OCI-LY7 (cell line): ENCODE results near the gene APBB1. TPM values are rescaled to one million over a fixed set of nuclear protein-coding genes. Genes with fewer than 3 reads are reported as not detected.

Source experiments
- BruUV-seq: library from RNA; stranded (reverse); fragments of 400-500 nt; replicated peaks from 2 replicates; lab custom pipeline; 2021; lab: Mats Ljungman, UMichigan
- CTCF ChIA-PET: fragments of 300-600 bp; sonication (Branson Sonifier 250); formaldehyde crosslinking; loops from one replicate; lab custom pipeline; 2022; ENCODE audit warnings: antibody characterized with exemption; ENCODE audit not compliant: unreplicated experiment; lab: Charles Lee
- POLR2A ChIA-PET: fragments of 300-600 bp; sonication (Branson Sonifier 250); formaldehyde crosslinking; loops from one replicate; lab custom pipeline; 2022; ENCODE audit warnings: antibody characterized with exemption; lab: Charles Lee
- DNase-seq: peaks from one replicate; pipeline ENCODE4 v3.0.0-alpha.2; 2015; ENCODE audit warnings: low spot score
- H2AFZ ChIP-seq: fragments of 200-600 bp; sonication (generic), shearing (Covaris generic); 2 replicates; pipeline ENCODE4 v1.6.1; 2014; ENCODE audit warnings: mild to moderate bottlenecking, antibody characterized with exemption, low read length, moderate library complexity
- H3K27ac ChIP-seq: fragments of 200-600 bp; sonication (generic); 2 replicates; pipeline ENCODE4 v1.5.1; 2014; ENCODE audit warnings: mixed run types, low read depth, mild to moderate bottlenecking, moderate library complexity, low read length, inconsistent platforms; ENCODE audit not compliant: poor library complexity, severe bottlenecking
- H3K36me3 ChIP-seq: fragments of 200-600 bp; sonication (generic); 2 replicates; pipeline ENCODE4 v1.6.1; 2014; ENCODE audit warnings: mild to moderate bottlenecking, antibody characterized with exemption, low read length, moderate library complexity, mixed read lengths; ENCODE audit not compliant: insufficient read depth
- H3K4me1 ChIP-seq: fragments of 200-600 bp; sonication (generic); 2 replicates; pipeline ENCODE4 v1.5.1; 2014; ENCODE audit warnings: mild to moderate bottlenecking, low read length; ENCODE audit not compliant: insufficient read depth, poor library complexity, severe bottlenecking
- H3K4me2 ChIP-seq: fragments of 200-600 bp; sonication (generic); 2 replicates; pipeline ENCODE4 v1.6.1; 2014; ENCODE audit warnings: mild to moderate bottlenecking, low read length
- H3K4me3 ChIP-seq: fragments of 200-600 bp; sonication (generic); 2 replicates; pipeline ENCODE4 v1.5.1; 2014; ENCODE audit warnings: mild to moderate bottlenecking, low read depth, low read length; ENCODE audit not compliant: poor library complexity, severe bottlenecking
- H3K79me2 ChIP-seq: fragments of 200-600 bp; sonication (generic); 2 replicates; pipeline ENCODE4 v1.6.1; 2016; ENCODE audit warnings: low read depth, mild to moderate bottlenecking, low read length, moderate library complexity, mixed read lengths; ENCODE audit not compliant: insufficient read depth
- H3K9me2 ChIP-seq: fragments of 200-600 bp; sonication (generic); 2 replicates; pipeline ENCODE4 v1.6.1; 2016; ENCODE audit warnings: mild to moderate bottlenecking, low read length, mixed read lengths; ENCODE audit not compliant: insufficient read depth
- H3K9me3 ChIP-seq: fragments of 200-600 bp; sonication (generic); 2 replicates; pipeline ENCODE4 v1.6.1; 2014; ENCODE audit warnings: mild to moderate bottlenecking, mixed run types, low read length, mixed read lengths
- H4K20me1 ChIP-seq: fragments of 200-600 bp; sonication (generic); 2 replicates; pipeline ENCODE4 v1.6.1; 2014; ENCODE audit warnings: mild to moderate bottlenecking, antibody characterized with exemption, low read length, moderate library complexity, mixed read lengths; ENCODE audit not compliant: insufficient read depth
- CTCF ChIP-seq: fragments of 200-600 bp; sonication (generic); conservative IDR thresholded peaks from 2 replicates; pipeline ENCODE4 v1.5.1; 2014; ENCODE audit warnings: mild to moderate bottlenecking, antibody characterized with exemption, low read length, moderate library complexity, mixed read lengths
- EZH2phosphoT487 ChIP-seq: fragments of 200-600 bp; sonication (generic); IDR thresholded peaks from 2 replicates; pipeline ENCODE4 v1.6.1; 2018; ENCODE audit warnings: low read depth, borderline replicate concordance, mild to moderate bottlenecking, mixed run types, antibody characterized with exemption, low read length, moderate library complexity, mixed read lengths
- intact Hi-C: fragments of 100-400 bp; cut with micrococcal nuclease; formaldehyde crosslinking; loops from one replicate; pipeline ENCODE4 v1.10.0; 2022; ENCODE audit not compliant: unreplicated experiment
- total RNA-seq, 2 experiments: library from RNA; depleted of rRNA in 1 of 2; stranded (reverse); fragments of >200 nt in 1 of 2; shearing (Covaris generic) in 1 of 2; gene quantifications; 2 replicates each; pipeline ENCODE4 v1.2.3, GENCODE V29; 2014 to 2022

APBB1 gene
- total RNA-seq, 2 experiments from 2014 or later: 25.5 to 30.4 TPM

- Histone ChIP-seq H3K27ac (no peak overlapping the region), H3K9me2 (no peaks in the 10 kb centered on the region), H3K4me3 (no peak overlapping the region), H3K9me3 (no peaks in the 10 kb centered on the region), H3K4me1 (peaks cover 82% of the 10 kb centered on the region), H3K4me2 (peak overlapping the region; percentile 40), H3K36me3 (no peaks in the 10 kb centered on the region), H4K20me1 (no peaks in the 10 kb centered on the region), H3K79me2 (no peaks in the 10 kb centered on the region), H2AFZ (peak overlapping the region; percentile 83; the same call in 1 of the 2 replicates)
- ChIA-PET CTCF (interaction anchor here (0.5 to 4.0 kb wide), 4 partner anchors 19 to 245 kb away, joined by 4 to 23 read pairs (median 4); partner anchors contain the start of genes APBB1, ARFIP2, MRPL17 and TIMM10B), POLR2A (interaction anchor here (0.7 to 3.1 kb wide), 9 partner anchors 16 to 60 kb away, joined by 3 to 17 read pairs (median 3); partner anchors contain the start of gene APBB1)
- intact Hi-C loops: loop anchor here (5.0 kb wide), 1 partner anchor 489 kb away; the partner anchor contains the start of gene ZNF215
- TF ChIP-seq EZH2phosphoT487: no peak
- no peak for TF ChIP-seq CTCF
- BruUV-seq: no TSS peak
- peak; percentile 41 for DNase-seq
Measured at GRCh38 chr11:6437993-6438392, 19.1 kb upstream of the APBB1 start.

GRCh38 chr11:6437423-6437822 is 18.5 kb upstream of the APBB1 start:
- intact Hi-C loops: loop anchor here (5.0 kb wide), 1 partner anchor 490 kb away; the partner anchor contains the start of gene ZNF215

GRCh38 chr11:6433998-6434660 is 15.2 kb upstream of the APBB1 start:
- no peak for TF ChIP-seq CTCF
- TF ChIP-seq EZH2phosphoT487: no peak
- ChIA-PET POLR2A (interaction anchor here (0.6 to 4.7 kb wide), 9 partner anchors 11 to 56 kb away, joined by 3 to 21 read pairs (median 4); partner anchors contain the start of genes APBB1, ARFIP2, SMPD1 and TIMM10B), CTCF (interaction anchor here (1.7 kb wide), 1 partner anchor 56 kb away, joined by 4 read pairs; no protein-coding TSS in a partner anchor)
- peak overlapping the region; percentile 33 for H3K4me3 ChIP-seq
- H3K4me2 ChIP-seq: peak overlapping the region; percentile 63
- H3K4me1 ChIP-seq: peaks cover 93% of the 10 kb centered on the region
- H3K36me3 ChIP-seq: no peaks in the 10 kb centered on the region
- BruUV-seq: no TSS peak
- intact Hi-C loops: loop anchor here (1.0 kb wide), 3 partner anchors 32 to 199 kb away; partner anchors contain the start of gene SMPD1
- H3K9me2 ChIP-seq: no peaks in the 10 kb centered on the region
- H4K20me1 ChIP-seq: no peaks in the 10 kb centered on the region
- peak overlapping the region; percentile 87 for H3K27ac ChIP-seq
- H3K9me3 ChIP-seq: no peaks in the 10 kb centered on the region
- H2AFZ ChIP-seq: no peak overlapping the region
- peak; percentile 86 for DNase-seq
- no peaks in the 10 kb centered on the region for H3K79me2 ChIP-seq

More at GRCh38 chr11:6437423-6437822, 18.5 kb upstream of the APBB1 start:
- no peak overlapping the region for H3K4me3 ChIP-seq
- H3K4me2 ChIP-seq: peak overlapping the region; percentile 40
- H3K27ac ChIP-seq: no peak overlapping the region
- no TSS peak for BruUV-seq
- DNase-seq: no peak
- H3K36me3 ChIP-seq: no peaks in the 10 kb centered on the region
- no peaks in the 10 kb centered on the region for H3K9me2 ChIP-seq
- POLR2A ChIA-PET: interaction anchor here (0.7 to 3.1 kb wide), 8 partner anchors 17 to 59 kb away, joined by 3 to 17 read pairs (median 3); partner anchors contain the start of gene APBB1
- no peaks in the 10 kb centered on the region for H4K20me1 ChIP-seq
- H3K4me1 ChIP-seq: peaks cover 84% of the 10 kb centered on the region
- peak overlapping the region; percentile 83; the same call in 1 of the 2 replicates for H2AFZ ChIP-seq
- no peaks in the 10 kb centered on the region for H3K9me3 ChIP-seq
- no peak for TF ChIP-seq EZH2phosphoT487
- no peaks in the 10 kb centered on the region for H3K79me2 ChIP-seq
- CTCF ChIA-PET: interaction anchor here (1.2 to 4.0 kb wide), 3 partner anchors 18 to 246 kb away, joined by 4 to 23 read pairs (median 4); partner anchors contain the start of genes APBB1 and MRPL17
